ENCODE data around the gene LCN10.

DNA sequence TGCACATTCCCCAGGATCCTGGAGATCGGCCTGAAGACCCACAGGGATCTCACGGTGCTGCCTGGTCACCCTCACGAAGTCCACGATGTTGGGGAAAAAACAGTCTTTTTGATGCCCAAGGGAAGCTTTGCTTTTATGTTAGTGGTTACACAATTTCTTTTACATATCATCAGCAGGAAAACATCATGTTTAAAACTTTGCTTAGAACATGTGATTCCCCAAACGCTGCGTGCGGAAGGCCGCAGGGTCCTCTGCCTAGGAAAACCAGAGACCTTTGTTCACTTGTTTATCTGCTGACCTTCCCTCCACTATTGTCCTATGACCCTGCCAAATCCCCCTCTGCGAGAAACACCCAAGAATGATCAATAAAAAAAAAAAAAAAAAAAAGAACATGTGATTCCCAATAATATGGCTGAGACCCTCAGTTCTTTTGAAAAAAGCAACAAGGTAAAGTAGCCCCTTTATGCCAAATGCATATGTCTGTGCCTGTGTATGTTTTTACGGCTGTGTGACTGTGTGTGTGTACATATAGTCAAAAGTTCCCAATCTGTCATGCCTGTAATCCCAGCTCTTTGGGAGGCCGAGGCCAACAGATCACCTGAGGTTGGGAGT, 44.0 kb downstream of the LCN10 start:
- TF ChIP-seq, protein P1, sequence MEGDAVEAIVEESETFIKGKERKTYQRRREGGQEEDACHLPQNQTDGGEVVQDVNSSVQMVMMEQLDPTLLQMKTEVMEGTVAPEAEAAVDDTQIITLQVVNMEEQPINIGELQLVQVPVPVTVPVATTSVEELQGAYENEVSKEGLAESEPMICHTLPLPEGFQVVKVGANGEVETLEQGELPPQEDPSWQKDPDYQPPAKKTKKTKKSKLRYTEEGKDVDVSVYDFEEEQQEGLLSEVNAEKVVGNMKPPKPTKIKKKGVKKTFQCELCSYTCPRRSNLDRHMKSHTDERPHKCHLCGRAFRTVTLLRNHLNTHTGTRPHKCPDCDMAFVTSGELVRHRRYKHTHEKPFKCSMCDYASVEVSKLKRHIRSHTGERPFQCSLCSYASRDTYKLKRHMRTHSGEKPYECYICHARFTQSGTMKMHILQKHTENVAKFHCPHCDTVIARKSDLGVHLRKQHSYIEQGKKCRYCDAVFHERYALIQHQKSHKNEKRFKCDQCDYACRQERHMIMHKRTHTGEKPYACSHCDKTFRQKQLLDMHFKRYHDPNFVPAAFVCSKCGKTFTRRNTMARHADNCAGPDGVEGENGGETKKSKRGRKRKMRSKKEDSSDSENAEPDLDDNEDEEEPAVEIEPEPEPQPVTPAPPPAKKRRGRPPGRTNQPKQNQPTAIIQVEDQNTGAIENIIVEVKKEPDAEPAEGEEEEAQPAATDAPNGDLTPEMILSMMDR (IDR thresholded peaks at IDR 0.05; ENCODE audit: borderline replicate concordance, extremely low read depth, low read length, poor library complexity, severe bottlenecking), result no peak
- no peak for TF ChIP-seq EZH2 (IDR thresholded peaks at IDR 0.05; ENCODE audit: borderline replicate concordance, low read depth, low read length, severe bottlenecking)

Data from DND-41 (cell line).